SK-N-SH treated with all-trans-retinoic acid at 6 μM for 48 hours (cell line): ENCODE data around the gene MEIOC.

Experiments
- ARNTL ChIP-seq: fragments of 450-650 bp; formaldehyde crosslinking; IDR thresholded peaks from 2 replicates; pipeline ENCODE4 v1.5.0; 2020; ENCODE audit warnings: low read depth, mild to moderate bottlenecking, moderate library complexity, borderline replicate concordance
- ESRRG ChIP-seq: fragments of 250-450 bp; sonication (Bioruptor Pico); IDR thresholded peaks from 2 replicates; pipeline ENCODE4 v1.6.1; 2021; ENCODE audit warnings: mild to moderate bottlenecking
- GLIS3 ChIP-seq: fragments of 250-450 bp; sonication (Bioruptor Pico); IDR thresholded peaks from 2 replicates; pipeline ENCODE4 v1.5.0; 2020; ENCODE audit warnings: mild to moderate bottlenecking, moderate library complexity
- RARB ChIP-seq: fragments of 250-450 bp; sonication (Bioruptor Pico); IDR thresholded peaks from 2 replicates; pipeline ENCODE4 v1.8.0; 2021; ENCODE audit warnings: mild to moderate bottlenecking, moderate library complexity
- SNAI2 ChIP-seq: fragments of 250-450 bp; sonication (Bioruptor Pico); IDR thresholded peaks from 2 replicates; pipeline ENCODE4 v1.5.0; 2020; ENCODE audit warnings: mild to moderate bottlenecking, moderate library complexity
- TOX ChIP-seq: fragments of 250-450 bp; sonication (Bioruptor Pico); IDR thresholded peaks from 2 replicates; pipeline ENCODE4 v1.8.0; 2021; ENCODE audit warnings: mild to moderate bottlenecking, moderate library complexity, borderline replicate concordance
- ZC3H10 ChIP-seq: fragments of 250-450 bp; sonication (Bioruptor Pico); IDR thresholded peaks from 2 replicates; pipeline ENCODE4 v1.5.1; 2021; ENCODE audit warnings: mild to moderate bottlenecking, moderate library complexity
- ZFP3 ChIP-seq: fragments of 250-450 bp; sonication (Bioruptor Pico); IDR thresholded peaks from 2 replicates; pipeline ENCODE4 v1.5.0; 2020; ENCODE audit warnings: mild to moderate bottlenecking, moderate library complexity
- TF ChIP-seq, protein P1 (sequence below): fragments of 250-450 bp; sonication (Bioruptor Pico); IDR thresholded peaks from 2 replicates; pipeline ENCODE4 v1.5.1; 2020; ENCODE audit warnings: low read depth, mild to moderate bottlenecking, moderate library complexity
- TF ChIP-seq, protein P2 (sequence below): fragments of 250-450 bp; sonication (Bioruptor Pico); IDR thresholded peaks from 2 replicates; pipeline ENCODE4 v1.5.1; 2021; ENCODE audit warnings: mild to moderate bottlenecking, moderate library complexity
- TF ChIP-seq, protein P3 (sequence below): fragments of 250-450 bp; sonication (Bioruptor Pico); IDR thresholded peaks from 2 replicates; pipeline ENCODE4 v1.8.0; 2020; ENCODE audit warnings: mild to moderate bottlenecking, moderate library complexity, borderline replicate concordance
- TF ChIP-seq, protein P4 (sequence below): fragments of 250-450 bp; sonication (Bioruptor Pico); IDR thresholded peaks from 2 replicates; pipeline ENCODE4 v1.5.0; 2020; ENCODE audit warnings: mild to moderate bottlenecking, moderate library complexity

DNA sequence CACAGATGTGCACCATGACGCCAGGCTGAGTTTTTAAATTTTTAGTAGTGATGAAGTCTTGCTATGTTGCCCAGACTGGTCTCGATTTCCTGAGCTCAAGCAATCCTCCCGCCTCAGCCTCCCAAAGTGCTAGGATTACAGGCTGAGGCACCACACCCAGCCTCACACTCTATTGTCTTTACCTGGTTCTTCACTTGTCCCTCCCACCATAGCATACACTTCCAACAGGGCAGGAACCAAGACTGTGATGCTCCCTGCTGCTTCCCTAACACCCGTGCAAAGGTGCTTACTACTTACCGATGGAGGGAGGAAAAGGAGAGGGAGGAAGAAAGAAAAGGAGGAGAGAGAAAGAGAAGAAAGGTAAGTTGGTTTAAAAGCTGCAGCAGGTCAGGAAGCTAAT, 41.4 kb upstream of the MEIOC start:
- TF ChIP-seq, protein P1, sequence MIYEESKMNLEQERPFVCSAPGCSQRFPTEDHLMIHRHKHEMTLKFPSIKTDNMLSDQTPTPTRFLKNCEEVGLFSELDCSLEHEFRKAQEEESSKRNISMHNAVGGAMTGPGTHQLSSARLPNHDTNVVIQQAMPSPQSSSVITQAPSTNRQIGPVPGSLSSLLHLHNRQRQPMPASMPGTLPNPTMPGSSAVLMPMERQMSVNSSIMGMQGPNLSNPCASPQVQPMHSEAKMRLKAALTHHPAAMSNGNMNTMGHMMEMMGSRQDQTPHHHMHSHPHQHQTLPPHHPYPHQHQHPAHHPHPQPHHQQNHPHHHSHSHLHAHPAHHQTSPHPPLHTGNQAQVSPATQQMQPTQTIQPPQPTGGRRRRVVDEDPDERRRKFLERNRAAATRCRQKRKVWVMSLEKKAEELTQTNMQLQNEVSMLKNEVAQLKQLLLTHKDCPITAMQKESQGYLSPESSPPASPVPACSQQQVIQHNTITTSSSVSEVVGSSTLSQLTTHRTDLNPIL, result no peak
- TF ChIP-seq ARNTL (CRISPR knock-in tag) (no peak), TOX (CRISPR knock-in tag) (no peak), ZC3H10 (CRISPR knock-in tag) (no peak), ZFP3 (CRISPR knock-in tag) (no peak), ESRRG (CRISPR knock-in tag) (no peak), RARB (CRISPR knock-in tag) (no peak), GLIS3 (CRISPR knock-in tag) (no peak), SNAI2 (CRISPR knock-in tag) (no peak)
- TF ChIP-seq, protein P2, sequence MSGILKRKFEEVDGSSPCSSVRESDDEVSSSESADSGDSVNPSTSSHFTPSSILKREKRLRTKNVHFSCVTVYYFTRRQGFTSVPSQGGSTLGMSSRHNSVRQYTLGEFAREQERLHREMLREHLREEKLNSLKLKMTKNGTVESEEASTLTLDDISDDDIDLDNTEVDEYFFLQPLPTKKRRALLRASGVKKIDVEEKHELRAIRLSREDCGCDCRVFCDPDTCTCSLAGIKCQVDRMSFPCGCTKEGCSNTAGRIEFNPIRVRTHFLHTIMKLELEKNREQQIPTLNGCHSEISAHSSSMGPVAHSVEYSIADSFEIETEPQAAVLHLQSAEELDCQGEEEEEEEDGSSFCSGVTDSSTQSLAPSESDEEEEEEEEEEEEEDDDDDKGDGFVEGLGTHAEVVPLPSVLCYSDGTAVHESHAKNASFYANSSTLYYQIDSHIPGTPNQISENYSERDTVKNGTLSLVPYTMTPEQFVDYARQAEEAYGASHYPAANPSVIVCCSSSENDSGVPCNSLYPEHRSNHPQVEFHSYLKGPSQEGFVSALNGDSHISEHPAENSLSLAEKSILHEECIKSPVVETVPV, result no peak
- TF ChIP-seq, protein P3, sequence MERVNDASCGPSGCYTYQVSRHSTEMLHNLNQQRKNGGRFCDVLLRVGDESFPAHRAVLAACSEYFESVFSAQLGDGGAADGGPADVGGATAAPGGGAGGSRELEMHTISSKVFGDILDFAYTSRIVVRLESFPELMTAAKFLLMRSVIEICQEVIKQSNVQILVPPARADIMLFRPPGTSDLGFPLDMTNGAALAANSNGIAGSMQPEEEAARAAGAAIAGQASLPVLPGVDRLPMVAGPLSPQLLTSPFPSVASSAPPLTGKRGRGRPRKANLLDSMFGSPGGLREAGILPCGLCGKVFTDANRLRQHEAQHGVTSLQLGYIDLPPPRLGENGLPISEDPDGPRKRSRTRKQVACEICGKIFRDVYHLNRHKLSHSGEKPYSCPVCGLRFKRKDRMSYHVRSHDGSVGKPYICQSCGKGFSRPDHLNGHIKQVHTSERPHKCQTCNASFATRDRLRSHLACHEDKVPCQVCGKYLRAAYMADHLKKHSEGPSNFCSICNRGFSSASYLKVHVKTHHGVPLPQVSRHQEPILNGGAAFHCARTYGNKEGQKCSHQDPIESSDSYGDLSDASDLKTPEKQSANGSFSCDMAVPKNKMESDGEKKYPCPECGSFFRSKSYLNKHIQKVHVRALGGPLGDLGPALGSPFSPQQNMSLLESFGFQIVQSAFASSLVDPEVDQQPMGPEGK, result no peak
- TF ChIP-seq, protein P4, sequence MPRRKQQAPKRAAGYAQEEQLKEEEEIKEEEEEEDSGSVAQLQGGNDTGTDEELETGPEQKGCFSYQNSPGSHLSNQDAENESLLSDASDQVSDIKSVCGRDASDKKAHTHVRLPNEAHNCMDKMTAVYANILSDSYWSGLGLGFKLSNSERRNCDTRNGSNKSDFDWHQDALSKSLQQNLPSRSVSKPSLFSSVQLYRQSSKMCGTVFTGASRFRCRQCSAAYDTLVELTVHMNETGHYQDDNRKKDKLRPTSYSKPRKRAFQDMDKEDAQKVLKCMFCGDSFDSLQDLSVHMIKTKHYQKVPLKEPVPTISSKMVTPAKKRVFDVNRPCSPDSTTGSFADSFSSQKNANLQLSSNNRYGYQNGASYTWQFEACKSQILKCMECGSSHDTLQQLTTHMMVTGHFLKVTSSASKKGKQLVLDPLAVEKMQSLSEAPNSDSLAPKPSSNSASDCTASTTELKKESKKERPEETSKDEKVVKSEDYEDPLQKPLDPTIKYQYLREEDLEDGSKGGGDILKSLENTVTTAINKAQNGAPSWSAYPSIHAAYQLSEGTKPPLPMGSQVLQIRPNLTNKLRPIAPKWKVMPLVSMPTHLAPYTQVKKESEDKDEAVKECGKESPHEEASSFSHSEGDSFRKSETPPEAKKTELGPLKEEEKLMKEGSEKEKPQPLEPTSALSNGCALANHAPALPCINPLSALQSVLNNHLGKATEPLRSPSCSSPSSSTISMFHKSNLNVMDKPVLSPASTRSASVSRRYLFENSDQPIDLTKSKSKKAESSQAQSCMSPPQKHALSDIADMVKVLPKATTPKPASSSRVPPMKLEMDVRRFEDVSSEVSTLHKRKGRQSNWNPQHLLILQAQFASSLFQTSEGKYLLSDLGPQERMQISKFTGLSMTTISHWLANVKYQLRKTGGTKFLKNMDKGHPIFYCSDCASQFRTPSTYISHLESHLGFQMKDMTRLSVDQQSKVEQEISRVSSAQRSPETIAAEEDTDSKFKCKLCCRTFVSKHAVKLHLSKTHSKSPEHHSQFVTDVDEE (CRISPR knock-in tag), result no peak
